Epidermal melanocyte (primary cell): ENCODE data around the gene MRM3.
"Not testable (repeated sequence)": the region's sequence is repeated elsewhere in the genome, so short reads cannot be mapped to it uniquely, and the experiment has no call there.

Experiments
- DNase-seq: peaks from one replicate; pipeline ENCODE4 v3.0.0; 2011; ENCODE audit warnings: low spot score; ENCODE audit not compliant: insufficient read length

MRM3 gene

DNA sequence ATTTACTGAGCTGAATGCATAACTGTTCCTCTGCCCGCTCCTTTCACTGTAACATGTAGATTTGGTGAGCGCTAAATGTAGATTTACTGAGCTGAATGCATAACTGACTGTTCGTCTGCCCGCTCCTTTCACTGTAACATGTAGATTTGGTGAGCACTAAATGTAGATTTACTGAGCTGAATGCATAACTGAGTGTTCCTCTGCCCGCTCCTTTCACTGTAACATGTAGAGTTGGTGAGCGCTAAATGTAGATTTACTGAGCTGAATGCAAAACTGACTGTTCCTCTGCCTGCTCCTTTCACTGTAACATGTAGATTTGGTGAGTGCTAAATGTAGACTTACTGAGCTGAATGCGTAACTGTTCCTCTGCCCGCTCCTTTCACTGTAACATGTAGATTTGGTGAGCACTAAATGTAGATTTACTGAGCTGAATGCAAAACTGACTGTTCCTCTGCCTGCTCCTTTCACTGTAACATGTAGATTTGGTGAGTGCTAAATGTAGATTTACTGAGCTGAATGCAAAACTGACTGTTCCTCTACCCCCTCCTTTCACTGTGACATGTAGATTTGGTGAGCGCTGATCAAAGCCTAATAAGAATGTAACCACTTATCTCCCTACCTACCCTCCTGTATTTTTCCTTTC lies 26.7 kb upstream of the MRM3 start:
- DNase-seq: not testable (repeated sequence)

DNA sequence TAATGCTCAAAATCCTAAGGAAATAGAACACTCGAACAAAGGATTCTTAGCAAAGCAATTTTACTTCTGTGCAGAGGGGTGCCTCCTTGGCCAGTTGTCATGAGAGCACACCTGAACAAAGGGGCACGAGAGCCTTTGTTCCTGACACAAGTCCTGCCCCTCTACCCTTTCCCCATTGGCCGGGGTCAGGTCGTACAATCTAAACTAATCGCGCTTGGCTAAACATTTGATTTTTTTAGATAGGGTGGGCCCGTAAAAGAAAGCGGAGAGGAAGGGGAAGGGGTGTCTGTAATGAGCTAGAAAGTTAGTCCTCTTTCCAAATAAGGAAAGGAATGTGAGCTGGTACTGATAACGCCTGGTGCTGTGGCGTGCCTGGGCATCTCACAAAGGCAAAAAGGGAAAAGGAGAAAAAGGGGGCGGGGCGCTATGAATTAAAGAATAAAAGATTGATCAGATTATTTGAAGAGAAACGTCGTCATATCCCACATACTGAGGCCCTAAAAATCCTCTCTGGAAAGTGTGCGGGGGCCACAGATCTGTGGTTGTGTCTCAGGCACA lies 26.1 kb upstream of the MRM3 start:
- not testable (repeated sequence) for DNase-seq

DNA sequence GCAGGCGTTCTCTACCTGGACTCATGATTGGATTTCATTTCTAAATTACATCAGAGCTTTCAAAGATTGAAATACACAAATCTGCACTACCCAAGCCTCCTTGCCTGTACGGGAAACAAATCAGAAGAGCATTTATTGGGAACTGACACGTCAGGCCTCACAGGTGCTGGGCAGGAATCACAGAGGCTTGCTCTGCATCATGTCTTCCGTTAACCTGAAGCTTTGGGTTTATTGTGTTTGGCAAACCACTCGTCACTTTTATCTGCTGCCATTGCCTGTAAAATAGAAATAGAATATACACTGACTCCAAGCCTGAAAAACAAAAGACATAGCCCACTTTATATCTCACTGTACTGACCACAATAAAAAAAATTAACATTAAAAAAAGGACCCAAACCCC lies 22.2 kb upstream of the MRM3 start:
- DNase-seq: no peak

DNA sequence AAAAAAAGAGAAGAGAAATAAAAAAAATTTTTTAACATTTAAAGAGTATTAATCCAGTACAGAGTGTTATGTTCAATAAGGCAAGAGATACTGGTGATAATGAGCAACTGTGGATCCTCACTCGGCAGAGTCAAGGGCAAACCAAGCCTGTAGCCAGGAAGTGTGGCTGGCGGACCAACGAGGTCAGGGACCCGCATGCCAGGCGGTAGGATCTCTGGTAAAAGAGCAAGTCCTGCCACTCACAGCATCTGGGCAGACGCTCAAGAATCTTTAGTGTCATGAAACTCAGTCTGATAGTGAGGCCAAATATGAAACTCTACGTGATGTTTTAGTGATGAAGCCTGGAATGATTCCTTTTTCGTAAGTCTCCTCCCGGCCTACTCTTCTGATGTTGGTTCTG lies 21.8 kb upstream of the MRM3 start:
- DNase-seq: no peak

DNA sequence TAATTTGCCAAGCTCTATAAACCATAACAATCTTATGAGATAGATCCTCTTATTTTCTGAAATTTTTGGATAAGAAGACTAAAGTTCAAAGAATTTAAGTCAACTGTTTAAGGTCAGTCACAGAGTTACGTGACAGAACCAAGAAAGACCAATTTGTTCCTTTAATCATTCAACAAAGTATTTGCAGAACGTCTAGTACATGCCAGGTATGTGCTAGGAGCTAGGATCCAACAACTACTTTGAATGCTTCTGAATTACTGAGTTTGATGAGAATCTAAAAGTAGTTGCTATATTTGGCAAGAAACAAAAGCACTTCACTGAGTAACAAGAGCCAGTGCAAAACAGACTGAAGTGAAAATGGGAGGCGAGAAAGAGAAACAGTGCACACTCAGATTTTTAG lies 15.1 kb upstream of the MRM3 start:
- DNase-seq: no peak

DNA sequence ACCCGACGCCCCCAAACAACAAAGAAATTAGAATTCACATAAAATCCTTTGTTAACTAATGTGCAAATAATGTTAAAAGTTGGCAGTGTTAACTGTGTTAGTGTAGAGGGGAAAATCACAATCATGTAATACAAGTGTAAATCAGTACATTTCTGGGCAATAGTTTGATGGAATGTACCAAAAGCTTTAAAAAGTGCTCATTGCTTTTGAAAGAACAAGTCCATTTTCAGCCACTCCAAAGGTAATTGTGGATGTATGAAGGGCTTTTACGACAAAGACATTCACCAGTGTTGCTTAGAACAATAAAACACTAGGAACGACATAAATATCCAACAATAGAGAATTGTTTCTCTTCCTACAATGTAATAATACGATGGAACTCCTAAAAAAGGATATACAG lies 9.1 kb upstream of the MRM3 start:
- no peak for DNase-seq

DNA sequence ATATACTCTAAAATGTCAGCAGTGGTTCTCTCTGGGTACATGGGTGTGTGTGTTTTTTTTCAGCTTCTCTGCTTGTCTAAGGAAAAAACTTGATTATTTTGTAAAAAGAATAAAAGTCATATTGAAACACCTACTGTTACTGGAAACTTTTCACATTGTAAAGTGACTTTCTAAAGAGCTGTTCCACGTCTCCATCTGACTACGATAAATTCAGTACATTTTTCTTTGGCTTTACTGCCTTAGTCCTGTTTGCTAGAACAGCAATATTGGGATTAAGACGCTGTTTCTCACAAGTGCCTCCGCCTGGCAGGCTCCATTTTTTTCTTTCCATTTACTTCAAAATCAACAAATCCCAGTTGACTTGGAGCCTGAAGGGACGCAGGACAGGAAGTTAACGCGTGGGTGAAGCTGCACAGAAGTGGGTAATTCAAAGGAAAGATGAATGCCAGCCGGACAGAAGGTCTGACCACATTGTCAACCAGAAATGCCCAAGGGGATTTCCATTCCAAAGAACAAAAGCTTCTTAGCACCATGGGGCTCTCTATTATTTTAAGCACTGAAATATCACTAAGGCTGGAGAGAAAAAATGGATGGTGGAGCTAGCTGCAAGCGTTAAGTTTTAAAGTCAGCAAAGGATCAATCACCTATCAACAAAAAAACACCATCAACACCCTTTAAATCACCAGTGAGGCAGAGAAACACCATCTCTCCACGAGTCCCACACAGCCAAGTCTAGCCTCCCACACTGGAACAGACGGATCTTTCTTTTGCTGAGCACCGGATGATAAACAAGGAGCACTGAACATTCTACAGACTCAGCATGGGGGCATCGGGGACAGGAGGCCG lies 8.5 kb upstream of the MRM3 start:
- no peak for DNase-seq

DNA sequence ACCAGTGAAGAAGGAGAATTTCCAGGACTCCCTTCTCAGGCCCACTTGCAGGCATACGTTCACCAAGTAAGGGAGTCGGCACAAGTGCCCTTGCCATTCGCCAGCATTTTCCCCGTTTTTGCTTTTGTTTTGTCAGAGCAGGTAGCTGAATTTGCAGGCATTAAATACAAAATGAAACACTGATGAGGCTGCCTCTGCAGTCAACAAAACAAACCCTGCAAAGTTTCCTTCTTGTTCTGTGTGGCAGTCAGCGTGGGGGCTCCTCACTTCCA lies 7.9 kb upstream of the MRM3 start:
- no peak for DNase-seq

DNA sequence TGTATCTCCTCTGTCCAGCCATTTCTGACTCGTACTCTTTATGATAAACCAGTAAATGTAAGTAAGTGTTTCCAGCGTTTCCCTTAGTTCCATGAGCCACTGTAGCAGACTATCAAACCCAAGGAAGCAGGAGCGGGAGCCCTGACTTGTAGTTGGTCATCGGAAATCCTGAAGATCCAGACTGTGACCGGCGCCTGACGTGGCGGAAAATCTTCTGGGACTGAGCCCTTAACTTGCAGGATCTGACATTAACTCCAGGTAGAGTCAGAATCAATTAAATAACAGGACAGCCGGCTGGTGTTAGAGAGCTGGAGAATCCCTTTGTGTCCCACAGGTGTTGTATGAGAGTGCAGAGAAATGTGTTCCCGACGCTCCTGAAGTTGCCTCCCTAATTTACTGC lies 4.1 kb upstream of the MRM3 start:
- no peak for DNase-seq

DNA sequence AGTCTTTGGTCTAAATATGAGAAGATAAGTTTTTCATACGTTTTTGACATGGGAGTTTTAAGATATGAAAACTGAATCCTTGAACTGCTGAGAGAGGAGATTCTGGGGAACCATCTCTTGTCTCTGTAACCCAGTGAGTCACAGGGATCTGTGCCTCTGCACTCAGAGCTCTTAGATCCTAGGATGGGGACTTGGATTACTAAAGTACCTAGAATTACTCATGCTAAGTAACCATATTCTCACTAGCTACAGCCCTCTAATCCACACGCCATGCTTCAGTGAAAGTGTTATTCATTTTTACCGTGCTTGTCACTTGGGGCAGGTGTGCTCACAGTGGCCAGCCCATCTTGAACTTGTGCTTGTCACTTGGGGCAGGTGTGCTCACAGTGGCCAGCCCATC lies 2.0 kb downstream of the MRM3 start:
- DNase-seq: no peak

DNA sequence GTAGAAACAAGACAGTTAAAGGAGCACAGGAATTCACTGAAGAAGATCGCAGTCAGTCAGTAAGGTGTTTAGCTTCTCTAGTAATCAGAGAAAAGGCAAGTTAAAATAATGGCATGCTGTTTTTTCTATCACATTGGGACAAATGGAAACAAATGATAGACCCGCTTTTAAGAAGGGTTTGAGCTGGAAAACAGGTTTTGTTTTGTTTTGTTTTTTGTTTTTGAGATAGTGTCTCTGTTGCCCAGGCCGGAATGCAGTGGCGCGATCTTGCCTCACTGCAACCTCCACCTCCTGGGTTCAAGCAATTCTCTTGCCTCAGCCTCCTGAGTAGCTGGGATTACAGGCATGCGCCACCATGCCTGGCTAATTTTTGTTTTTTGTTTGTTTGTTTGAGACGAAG lies 3.7 kb downstream of the MRM3 start:
- DNase-seq: not testable (repeated sequence)

DNA sequence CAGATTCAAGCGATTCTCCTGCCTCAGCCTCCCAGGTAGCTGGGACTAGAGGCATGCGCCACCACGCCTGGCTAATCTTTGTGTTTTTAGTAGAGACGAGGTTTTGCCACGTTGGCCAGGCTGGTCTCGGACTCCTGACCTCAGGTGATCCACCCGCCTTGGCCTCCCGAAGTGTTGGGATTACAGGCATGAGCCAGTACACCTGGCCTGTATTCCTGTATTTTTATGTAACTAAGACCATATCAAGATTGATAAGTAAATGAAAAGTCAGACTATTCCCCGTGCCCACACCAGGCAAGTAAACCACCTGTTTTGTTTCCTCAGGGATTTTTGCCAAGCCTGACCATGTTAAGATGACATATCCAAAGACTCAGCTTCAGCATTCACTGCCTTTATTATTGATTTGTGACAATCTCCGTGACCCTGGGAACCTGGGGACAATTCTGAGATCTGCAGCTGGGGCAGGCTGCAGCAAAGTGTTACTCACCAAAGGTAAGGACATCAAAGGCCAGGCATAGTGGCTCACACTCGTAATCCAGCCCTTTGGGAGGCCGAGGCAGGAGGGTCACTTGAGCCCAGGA lies 5.6 kb downstream of the MRM3 start:
- no peak for DNase-seq

DNA sequence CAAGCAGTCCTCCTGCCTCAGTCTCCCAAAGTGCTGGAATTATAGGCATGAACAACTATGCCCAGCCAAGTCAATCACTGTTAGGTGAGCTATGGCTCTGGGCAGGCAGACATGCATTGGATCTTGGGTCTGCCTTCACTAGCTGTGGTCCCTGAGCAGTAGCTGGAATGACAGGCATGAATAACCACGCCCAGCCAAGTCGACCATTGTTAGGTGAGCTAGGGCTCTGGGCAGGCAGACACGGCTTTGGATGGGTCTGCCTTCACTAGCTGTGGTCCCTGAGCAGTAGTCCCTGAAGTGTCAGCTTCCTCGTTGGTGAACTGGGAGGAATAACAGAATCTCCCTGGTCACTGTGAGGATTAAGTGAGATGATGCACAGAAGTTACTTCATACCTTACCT lies 6.4 kb downstream of the MRM3 start:
- DNase-seq: no peak

DNA sequence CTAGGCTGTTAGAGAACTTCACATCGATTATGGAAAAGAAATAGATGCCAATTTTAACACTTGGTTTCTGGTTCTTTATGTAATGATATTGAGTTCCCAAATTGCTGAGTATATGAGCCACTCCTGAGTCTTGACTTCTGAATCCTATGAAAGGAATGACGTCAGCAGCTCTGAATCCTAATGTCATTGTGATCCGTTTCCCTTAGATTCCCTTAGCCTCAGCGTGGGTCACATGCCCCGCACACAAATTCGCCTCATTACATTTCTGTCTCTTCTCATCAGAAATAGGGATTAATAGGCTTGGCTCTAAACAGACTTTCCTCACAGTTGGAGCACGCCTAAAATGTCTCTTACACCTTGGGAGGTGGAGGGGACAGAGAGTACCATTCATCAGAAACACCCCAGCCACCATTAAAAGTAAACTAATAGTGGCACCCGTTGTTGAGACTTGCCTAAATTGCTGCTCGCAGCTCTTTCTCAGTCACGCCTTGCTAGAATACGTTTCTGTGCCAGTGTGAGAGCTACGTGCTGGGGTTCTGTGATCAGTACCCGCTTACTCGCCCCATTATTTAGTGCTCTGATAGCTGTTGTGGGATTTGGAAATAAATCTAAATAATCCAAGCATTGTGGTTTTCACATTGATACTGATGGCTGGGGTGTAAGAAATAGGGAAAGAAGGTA lies 7.1 kb downstream of the MRM3 start:
- no peak for DNase-seq

DNA sequence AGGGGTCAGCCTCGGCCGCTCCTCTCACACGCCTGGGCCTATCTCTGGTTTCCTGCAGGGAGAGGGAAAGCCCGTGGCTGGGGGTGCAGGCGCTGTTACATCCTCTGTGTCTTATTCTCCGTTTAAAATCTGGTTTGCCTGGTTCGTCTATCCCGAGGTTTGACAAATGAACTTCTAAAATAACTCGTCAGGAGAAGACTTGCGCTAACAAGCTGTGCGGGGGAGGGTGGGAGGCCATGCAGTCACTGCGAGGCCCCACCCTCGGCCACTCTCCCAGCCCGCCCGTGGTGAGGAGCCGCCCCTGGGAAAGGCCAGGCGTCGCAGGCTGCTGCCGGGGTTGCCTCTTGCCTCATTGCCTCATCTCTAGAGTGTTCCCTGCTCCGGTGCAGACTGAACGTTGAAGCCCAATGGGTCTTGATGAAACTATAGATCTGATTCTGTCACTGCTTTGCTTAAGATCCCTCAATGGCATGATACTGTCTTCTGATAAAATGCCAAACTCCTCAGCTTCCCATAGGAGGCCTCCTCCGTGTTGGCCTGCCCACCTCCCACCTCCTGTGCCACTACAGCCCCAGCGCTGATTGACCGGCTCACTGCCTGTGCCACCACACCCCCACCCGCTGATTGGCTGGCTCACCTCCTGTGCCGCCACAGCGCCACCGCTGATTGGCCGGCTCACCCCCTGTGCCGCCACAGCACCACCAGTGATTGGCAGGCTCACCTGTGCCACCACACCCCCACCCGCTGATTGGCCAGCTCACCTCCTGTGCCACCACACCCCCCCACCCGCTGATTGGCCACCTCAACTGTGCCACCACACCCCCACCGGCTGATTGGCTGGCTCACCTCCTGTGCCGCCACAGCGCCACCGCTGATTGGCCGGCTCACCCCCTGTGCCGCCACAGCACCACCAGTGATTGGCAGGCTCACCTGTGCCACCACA lies 8.0 kb downstream of the MRM3 start:
- DNase-seq: not testable (repeated sequence)

DNA sequence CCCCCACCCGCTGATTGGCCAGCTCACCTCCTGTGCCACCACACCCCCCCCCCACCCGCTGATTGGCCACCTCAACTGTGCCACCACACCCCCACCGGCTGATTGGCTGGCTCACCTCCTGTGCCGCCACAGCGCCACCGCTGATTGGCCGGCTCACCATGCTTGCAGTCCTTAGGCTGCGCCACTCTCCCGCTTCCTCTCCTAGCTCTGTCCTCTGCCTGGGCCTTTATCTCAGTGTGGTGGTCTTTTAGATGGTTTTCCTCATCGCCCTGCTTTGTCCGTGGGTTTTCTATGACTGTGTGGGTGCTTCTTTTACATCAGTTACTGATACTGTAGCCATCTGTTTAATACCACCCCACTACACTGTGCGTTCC lies 8.7 kb downstream of the MRM3 start:
- not testable (repeated sequence) for DNase-seq

DNA sequence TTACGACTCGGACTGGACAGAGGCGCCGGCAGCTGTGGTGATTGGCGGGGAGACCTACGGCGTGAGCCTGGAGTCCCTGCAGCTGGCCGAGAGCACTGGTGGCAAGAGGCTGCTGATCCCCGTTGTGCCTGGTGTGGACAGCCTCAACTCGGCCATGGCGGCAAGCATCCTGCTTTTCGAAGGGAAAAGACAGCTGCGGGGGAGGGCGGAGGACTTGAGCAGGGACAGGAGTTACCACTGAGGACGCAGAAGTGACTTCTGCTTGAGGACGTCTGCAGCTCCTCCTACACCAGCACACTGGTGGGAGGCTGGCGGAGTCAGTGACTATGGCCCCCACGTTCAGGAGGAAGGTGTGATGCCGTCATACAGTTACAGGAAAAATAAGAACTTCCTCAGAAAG lies 9.7 kb downstream of the MRM3 start:
- no peak for DNase-seq

DNA sequence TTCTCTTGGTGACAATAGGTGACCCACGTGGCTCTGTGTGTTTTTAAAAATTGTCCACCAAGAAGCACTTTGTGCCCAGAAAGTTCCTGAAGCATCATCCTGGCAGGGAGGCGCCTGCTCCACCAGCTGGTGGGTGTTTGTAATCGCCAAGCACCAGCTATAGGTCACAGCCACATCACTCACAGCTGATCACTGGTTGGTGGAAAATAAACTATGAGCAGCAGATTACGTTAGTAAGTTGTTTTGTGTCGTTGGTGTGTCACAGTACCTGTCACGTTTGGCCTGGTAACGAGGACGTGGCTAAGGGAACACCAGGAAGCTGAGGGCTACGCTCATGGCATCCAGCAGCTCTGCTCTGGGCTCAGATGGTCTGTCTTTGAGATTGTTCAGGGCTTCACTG lies 10.1 kb downstream of the MRM3 start:
- no peak for DNase-seq

DNA sequence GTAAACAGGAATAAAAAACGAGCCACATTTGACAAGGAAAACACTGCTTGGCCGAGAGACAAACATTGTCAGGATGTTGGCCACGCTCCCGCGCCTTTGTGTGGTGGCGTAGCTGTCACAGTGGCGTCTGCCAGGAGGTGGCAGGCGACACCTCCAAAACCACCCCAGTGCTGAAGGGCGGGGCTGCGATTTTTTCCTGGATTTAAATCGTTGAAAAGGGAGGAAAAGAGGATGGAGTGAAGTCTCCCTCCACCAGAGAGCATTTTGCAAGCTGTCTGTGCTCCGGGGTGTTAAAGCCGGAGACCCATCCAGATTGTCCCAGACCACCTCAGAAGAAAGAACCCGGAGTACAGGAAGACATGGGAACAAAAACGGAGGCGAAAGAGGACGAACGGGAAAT lies 12.7 kb downstream of the MRM3 start:
- peak; percentile 75 for DNase-seq

DNA sequence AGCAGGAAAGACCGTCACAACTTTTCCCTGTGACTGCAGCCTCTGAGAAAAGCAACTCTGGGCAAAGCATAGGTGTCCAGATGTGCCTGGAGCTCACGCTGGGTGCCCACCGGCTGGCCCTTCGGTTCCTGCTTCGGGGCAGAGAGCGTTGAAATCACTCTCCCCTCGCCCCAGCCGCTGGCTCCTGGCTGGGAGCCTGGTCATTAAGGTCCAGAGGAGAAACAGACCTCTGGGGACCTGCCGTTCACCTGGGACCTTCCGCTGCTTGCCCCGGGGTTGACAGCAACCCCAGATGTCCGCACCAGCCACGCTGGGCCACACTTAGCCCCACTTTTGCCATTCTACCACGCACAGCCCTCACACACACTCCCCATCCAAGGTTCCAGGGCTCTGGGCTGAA lies 13.1 kb downstream of the MRM3 start:
- no peak for DNase-seq

DNA sequence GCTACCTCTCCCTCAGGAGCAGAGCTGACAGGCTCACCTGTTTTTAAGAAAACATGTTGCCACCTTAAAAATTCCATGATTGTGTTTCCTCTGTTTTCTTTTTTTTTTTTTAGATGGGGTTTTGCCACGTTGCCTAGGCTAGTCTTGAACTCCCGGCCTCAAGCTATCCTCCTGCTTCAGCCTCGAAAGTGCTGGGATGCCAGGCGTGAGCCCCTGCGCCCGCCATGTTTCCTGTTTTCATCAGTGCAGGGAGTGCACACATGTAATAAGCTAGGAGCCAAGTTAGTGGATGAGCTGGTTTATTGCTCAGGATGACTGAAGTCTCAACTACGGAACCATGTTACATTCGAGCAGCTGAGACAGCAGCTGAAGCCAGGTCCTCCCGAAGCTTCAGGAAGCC lies 13.6 kb downstream of the MRM3 start:
- DNase-seq: no peak
